Body of pancreas (tissue), 4 donors: ENCODE data around the gene QKI. TPM values are rescaled to one million over a fixed set of nuclear protein-coding genes. Genes with fewer than 3 reads are reported as not detected.
A peak's percentile ranks its signal among the peaks of the same experiment; 100 is the strongest.

Experiments
- ATAC-seq: fragments of 150-250 bp; one replicate; pipeline ENCODE4 v1.9.1; 2016
- DNase-seq, 4 donors: peaks; one replicate each; pipeline ENCODE4 v3.0.0-alpha.2; 2019
- H3K27ac ChIP-seq, 4 donors: fragments of 200-600 bp; sonication (generic); 1 replicate in 3 of 4; 2 replicates in 1 of 4; pipeline versions ENCODE4 v1.5.1 to v1.6.1; 2016 to 2019; ENCODE audit warnings: mild to moderate bottlenecking in 1 of 4, mixed read lengths in 1 of 4, moderate library complexity in 1 of 4
- H3K27me3 ChIP-seq, 2 donors: fragments of 200-600 bp; sonication (generic); one replicate each; pipeline ENCODE4 v1.6.0; 2016; ENCODE audit warnings: mild to moderate bottlenecking in 1 of 2
- H3K36me3 ChIP-seq, 2 donors: fragments of 200-600 bp; sonication (generic); replicated peaks in 1 of 2; 2 replicates each; pipeline ENCODE4 v1.5.1; 2016; ENCODE audit warnings: low read depth in 2 of 2; ENCODE audit not compliant: insufficient read depth in 1 of 2
- H3K4me1 ChIP-seq: fragments of 200-600 bp; sonication (generic); one replicate; pipeline ENCODE4 v1.6.0; 2016
- H3K4me3 ChIP-seq, 2 donors: fragments of 200-600 bp; sonication (generic); 1 replicate in 1 of 2; 2 replicates in 1 of 2; pipeline ENCODE4 v1.5.1; 2016 to 2019
- H3K9me3 ChIP-seq, 3 donors: fragments of 200-600 bp; sonication (generic); 1 replicate in 2 of 3; 2 replicates in 1 of 3; pipeline ENCODE4 v1.5.1; 2016
- CTCF ChIP-seq, 7 experiments: fragments of 450-650 bp in 4 of 7; fragments of 200-600 bp in 3 of 7; sonication (generic) in 3 of 7; IDR thresholded peaks; one replicate each; pipeline ENCODE4 v1.5.1; 2016 to 2019; ENCODE audit warnings: antibody characterized with exemption in 7 of 7
- POLR2A ChIP-seq, 3 donors: fragments of 450-650 bp; IDR thresholded peaks; one replicate each; pipeline ENCODE4 v1.6.1; 2016; ENCODE audit warnings: antibody characterized with exemption in 3 of 3, mild to moderate bottlenecking in 2 of 3
- WGBS, 2 donors: methylation state at CpG; one replicate each; pipeline ENCODE4 v1.1.5; 2017; 5-methylcytosine and 5-hydroxymethylcytosine counted together
- intact Hi-C: fragments of 100-400 bp; cut with DNase I; formaldehyde crosslinking; loops from one replicate; pipeline ENCODE4 v1.15.1; 2023
- total RNA-seq, 2 donors: library from RNA; depleted of rRNA; stranded (reverse); fragments of >200 nt; gene quantifications; one replicate each; pipeline ENCODE4 v1.1.0, GENCODE V29; 2016

The QKI gene
- total RNA-seq, 2 donors from 2014 or later: 60.4 to 61.3 TPM

GRCh38 chr6:163485388-163485851, 70.9 kb downstream of the QKI start:
- Histone ChIP-seq H3K36me3 (no peaks in the 10 kb centered on the region), H3K9me3 (no peaks in the 10 kb centered on the region), H3K27me3 (no peaks in the 10 kb centered on the region), H3K4me1 (peaks cover 5% of the 10 kb centered on the region), H3K4me3 (no peak overlapping the region), H3K27ac (no peak overlapping the region)
- WGBS, 2 donors: 91 to 94% methylated on average over 2 of the region's 2 CpGs
- no peak for ATAC-seq
- DNase-seq: no peak
- no peak for TF ChIP-seq POLR2A (IDR thresholded peaks at IDR 0.05)
- no peak for TF ChIP-seq CTCF (IDR thresholded peaks at IDR 0.05)
- intact Hi-C loops: no loop called here

- Histone ChIP-seq H3K27ac (no peak overlapping the region), H3K36me3 (no peaks in the 10 kb centered on the region), H3K4me1 (peaks cover 18% of the 10 kb centered on the region), H3K9me3 (no peaks in the 10 kb centered on the region), H3K4me3 (no peak overlapping the region), H3K27me3 (no peaks in the 10 kb centered on the region)
- no peak for TF ChIP-seq CTCF (IDR thresholded peaks at IDR 0.05)
- no peak for TF ChIP-seq POLR2A (IDR thresholded peaks at IDR 0.05)
- 43 to 53% methylated on average over 3 of the region's 3 CpGs for WGBS, 2 donors
- no peak for ATAC-seq
- no peak for DNase-seq
- intact Hi-C loops: no loop called here
Measured at GRCh38 chr6:163486821-163487220, 72.3 kb downstream of the QKI start.

GRCh38 chr6:163487606-163488005, 73.1 kb downstream of the QKI start:
- H3K9me3 ChIP-seq: no peaks in the 10 kb centered on the region
- H3K27me3 ChIP-seq: no peaks in the 10 kb centered on the region
- no peak for DNase-seq
- no peak overlapping the region for H3K27ac ChIP-seq
- H3K4me3 ChIP-seq: no peak overlapping the region
- intact Hi-C loops: no loop called here
- WGBS, 2 donors: 90 to 95% methylated on average over 1 of the region's 1 CpG
- no peak for ATAC-seq
- TF ChIP-seq POLR2A (IDR thresholded peaks at IDR 0.05) (no peak), CTCF (IDR thresholded peaks at IDR 0.05) (no peak)
- peaks cover 18% of the 10 kb centered on the region for H3K4me1 ChIP-seq
- no peaks in the 10 kb centered on the region for H3K36me3 ChIP-seq

GRCh38 chr6:163489584-163489983, 75.1 kb downstream of the QKI start:
- H3K36me3 ChIP-seq: no peaks in the 10 kb centered on the region
- H3K4me1 ChIP-seq: peaks cover 18% of the 10 kb centered on the region
- ATAC-seq (no peak), DNase-seq (no peak)
- H3K27me3 ChIP-seq: no peaks in the 10 kb centered on the region
- TF ChIP-seq POLR2A (IDR thresholded peaks at IDR 0.05): no peak
- TF ChIP-seq CTCF (IDR thresholded peaks at IDR 0.05): no peak
- no peaks in the 10 kb centered on the region for H3K9me3 ChIP-seq
- no peak overlapping the region for H3K4me3 ChIP-seq
- intact Hi-C loops: no loop called here
- 97 to 100% methylated on average over 1 of the region's 1 CpG for WGBS, 2 donors
- no peak overlapping the region for H3K27ac ChIP-seq

- intact Hi-C loops: no loop called here
Measured at GRCh38 chr6:163490826-163491577, 76.5 kb downstream of the QKI start.

More at GRCh38 chr6:163490826-163491577, 76.5 kb downstream of the QKI start:
- ATAC-seq: peak; percentile 82
- no peak overlapping the region for H3K4me3 ChIP-seq
- TF ChIP-seq CTCF (IDR thresholded peaks at IDR 0.05): no peak
- no peaks in the 10 kb centered on the region for H3K36me3 ChIP-seq
- DNase-seq: peak; percentile 78 to 87 (median 84)
- H3K9me3 ChIP-seq: no peaks in the 10 kb centered on the region
- 25% methylated on average over 4 of the region's 4 CpGs for WGBS, 2 donors
- no peaks in the 10 kb centered on the region for H3K27me3 ChIP-seq
- H3K27ac ChIP-seq: peak overlapping the region in 2 of 4 donors; percentile 51 to 62
- peaks cover 18% of the 10 kb centered on the region for H3K4me1 ChIP-seq
